Measurements from ENCODE around the gene KIF13A.

The KIF13A gene

GRCh38 chr6:17855381-17855780 is 132.1 kb downstream of the KIF13A start:
- no peaks in the 10 kb centered on the region for H3K9me3 ChIP-seq (ENCODE audit: severe bottlenecking)
- ATAC-seq (ENCODE audit: low read depth): no peak
- no peak overlapping the region for H3K4me3 ChIP-seq (ENCODE audit: severe bottlenecking)
- H3K27me3 ChIP-seq (ENCODE audit: insufficient read depth, poor library complexity, severe bottlenecking): no peaks in the 10 kb centered on the region
- no peak for DNase-seq (ENCODE audit: low spot score)
- peaks cover 13% of the 10 kb centered on the region for H3K36me3 ChIP-seq (ENCODE audit: low read depth)
- H3K4me1 ChIP-seq (ENCODE audit: insufficient read depth, poor library complexity, severe bottlenecking): no peaks in the 10 kb centered on the region
- TF ChIP-seq CTCF (IDR thresholded peaks at IDR 0.05; ENCODE audit: poor library complexity, severe bottlenecking): no peak
- H3K27ac ChIP-seq (ENCODE audit: poor library complexity, severe bottlenecking): no peak overlapping the region

- DNase-seq (ENCODE audit: low spot score) (no peak), ATAC-seq (ENCODE audit: low read depth) (no peak)
- Histone ChIP-seq H3K4me3 (ENCODE audit: severe bottlenecking) (no peak overlapping the region), H3K36me3 (ENCODE audit: low read depth) (peaks cover 28% of the 10 kb centered on the region), H3K27ac (ENCODE audit: poor library complexity, severe bottlenecking) (no peak overlapping the region), H3K9me3 (ENCODE audit: severe bottlenecking) (no peaks in the 10 kb centered on the region), H3K4me1 (ENCODE audit: insufficient read depth, poor library complexity, severe bottlenecking) (no peaks in the 10 kb centered on the region), H3K27me3 (ENCODE audit: insufficient read depth, poor library complexity, severe bottlenecking) (no peaks in the 10 kb centered on the region)
- TF ChIP-seq CTCF (IDR thresholded peaks at IDR 0.05; ENCODE audit: poor library complexity, severe bottlenecking): no peak
Observed at GRCh38 chr6:17853533-17853932, 133.9 kb downstream of the KIF13A start.

GRCh38 chr6:17851720-17852161 is 135.7 kb downstream of the KIF13A start:
- no peak for DNase-seq (ENCODE audit: low spot score)
- H3K27me3 ChIP-seq (ENCODE audit: insufficient read depth, poor library complexity, severe bottlenecking): no peaks in the 10 kb centered on the region
- H3K4me1 ChIP-seq (ENCODE audit: insufficient read depth, poor library complexity, severe bottlenecking): no peaks in the 10 kb centered on the region
- H3K27ac ChIP-seq (ENCODE audit: poor library complexity, severe bottlenecking): no peak overlapping the region
- no peak for TF ChIP-seq CTCF (IDR thresholded peaks at IDR 0.05; ENCODE audit: poor library complexity, severe bottlenecking)
- ATAC-seq (ENCODE audit: low read depth): no peak
- H3K36me3 ChIP-seq (ENCODE audit: low read depth): peaks cover 28% of the 10 kb centered on the region
- H3K4me3 ChIP-seq (ENCODE audit: severe bottlenecking): no peak overlapping the region
- no peaks in the 10 kb centered on the region for H3K9me3 ChIP-seq (ENCODE audit: severe bottlenecking)

- H3K36me3 ChIP-seq (ENCODE audit: low read depth): peaks cover 28% of the 10 kb centered on the region
- no peak overlapping the region for H3K27ac ChIP-seq (ENCODE audit: poor library complexity, severe bottlenecking)
- no peak for TF ChIP-seq CTCF (IDR thresholded peaks at IDR 0.05; ENCODE audit: poor library complexity, severe bottlenecking)
- H3K9me3 ChIP-seq (ENCODE audit: severe bottlenecking): no peaks in the 10 kb centered on the region
- no peaks in the 10 kb centered on the region for H3K27me3 ChIP-seq (ENCODE audit: insufficient read depth, poor library complexity, severe bottlenecking)
- ATAC-seq (ENCODE audit: low read depth) (no peak), DNase-seq (ENCODE audit: low spot score) (no peak)
- H3K4me1 ChIP-seq (ENCODE audit: insufficient read depth, poor library complexity, severe bottlenecking): no peaks in the 10 kb centered on the region
- H3K4me3 ChIP-seq (ENCODE audit: severe bottlenecking): no peak overlapping the region
Observed at GRCh38 chr6:17851001-17851719, 136.3 kb downstream of the KIF13A start.

GRCh38 chr6:17850281-17850680 is 137.2 kb downstream of the KIF13A start:
- Histone ChIP-seq H3K9me3 (ENCODE audit: severe bottlenecking) (no peaks in the 10 kb centered on the region), H3K27me3 (ENCODE audit: insufficient read depth, poor library complexity, severe bottlenecking) (no peaks in the 10 kb centered on the region), H3K4me1 (ENCODE audit: insufficient read depth, poor library complexity, severe bottlenecking) (no peaks in the 10 kb centered on the region), H3K27ac (ENCODE audit: poor library complexity, severe bottlenecking) (no peak overlapping the region), H3K4me3 (ENCODE audit: severe bottlenecking) (no peak overlapping the region), H3K36me3 (ENCODE audit: low read depth) (peaks cover 26% of the 10 kb centered on the region)
- TF ChIP-seq CTCF (IDR thresholded peaks at IDR 0.05; ENCODE audit: poor library complexity, severe bottlenecking): no peak
- no peak for ATAC-seq (ENCODE audit: low read depth)
- no peak for DNase-seq (ENCODE audit: low spot score)
